Liver (tissue), 9 donors: Measurements from ENCODE around the gene FLAD1. TPM values are rescaled to one million over a fixed set of nuclear protein-coding genes. Genes with fewer than 3 reads are reported as not detected.

Experiments used
- DNase-seq: peaks from one replicate; pipeline ENCODE4 v3.0.0-alpha.2; 2017; ENCODE audit warnings: low spot score
- H3K27ac ChIP-seq, 2 donors: one replicate each; pipeline ENCODE4 v1.7.0; 2013; ENCODE audit warnings: inconsistent platforms in 2 of 2, low read length in 2 of 2, control low read depth in 1 of 2, low read depth in 1 of 2, mild to moderate bottlenecking in 1 of 2
- H3K27me3 ChIP-seq, 4 donors: one replicate each; pipeline versions ENCODE4 v1.6.1 to v1.7.0; 2013; ENCODE audit warnings: low read length in 3 of 4, inconsistent platforms in 1 of 4, mild to moderate bottlenecking in 1 of 4, moderate library complexity in 1 of 4; ENCODE audit not compliant: control insufficient read depth in 4 of 4, insufficient read depth in 4 of 4
- H3K36me3 ChIP-seq, 4 donors: one replicate each; pipeline versions ENCODE4 v1.6.1 to v1.7.0; 2013; ENCODE audit warnings: low read length in 3 of 4, mild to moderate bottlenecking in 3 of 4, low read depth in 1 of 4, moderate library complexity in 1 of 4; ENCODE audit not compliant: control insufficient read depth in 4 of 4, insufficient read depth in 3 of 4
- H3K4me1 ChIP-seq, 4 donors: one replicate each; pipeline versions ENCODE4 v1.6.1 to v1.7.0; 2013; ENCODE audit warnings: low read length in 3 of 4, mild to moderate bottlenecking in 3 of 4, moderate library complexity in 1 of 4; ENCODE audit not compliant: control insufficient read depth in 4 of 4, insufficient read depth in 4 of 4
- H3K4me3 ChIP-seq, 3 donors: one replicate each; pipeline versions ENCODE4 v1.6.1 to v1.7.0; 2013; ENCODE audit warnings: low read length in 3 of 3, control low read depth in 1 of 3, low read depth in 1 of 3, mild to moderate bottlenecking in 1 of 3
- H3K9ac ChIP-seq, 2 donors: one replicate each; pipeline ENCODE4 v1.7.0; 2013; ENCODE audit warnings: low read length in 2 of 2, mild to moderate bottlenecking in 2 of 2, moderate library complexity in 2 of 2, control low read depth in 1 of 2, low read depth in 1 of 2
- H3K9me3 ChIP-seq, 4 donors: one replicate each; pipeline versions ENCODE4 v1.6.1 to v1.7.0; 2013; ENCODE audit warnings: low read length in 3 of 4; ENCODE audit not compliant: control insufficient read depth in 4 of 4
- JUND ChIP-seq, 2 donors: IDR thresholded peaks; 2 replicates each; pipeline ENCODE4 v1.6.1; 2016; ENCODE audit warnings: antibody characterized with exemption in 2 of 2
- RXRA ChIP-seq, 2 donors: IDR thresholded peaks; 2 replicates each; pipeline ENCODE4 v1.6.1; 2017 to 2018; ENCODE audit warnings: antibody characterized with exemption in 2 of 2, mild to moderate bottlenecking in 1 of 2
- YY1 ChIP-seq: IDR thresholded peaks from 2 replicates; pipeline ENCODE4 v1.6.1; 2016; ENCODE audit warnings: antibody characterized with exemption, mild to moderate bottlenecking
- WGBS: extraction: QIAGEN DNeasy Blood & Tissue Kit; methylation state at CpG from one replicate; pipeline ENCODE4 v1.1.7; 2013; 5-methylcytosine and 5-hydroxymethylcytosine counted together
- polyA plus RNA-seq, 2 donors: library from polyadenylated mRNA; stranded (reverse) in 1 of 2; unstranded in 1 of 2; fragments of 200-250 nt in 1 of 2; fragments of >200 nt in 1 of 2; fragmentation: Nextera tagmentation in 1 of 2; extraction: Ambion mirVana in 1 of 2; gene quantifications; one replicate each; pipeline versions ENCODE4 v1.2.1 to v1.2.3, GENCODE V29; 2013 to 2015
- total RNA-seq, 2 donors: library from RNA; depleted of rRNA; stranded (reverse); fragments of >200 nt; gene quantifications; one replicate each; pipeline ENCODE4 v1.2.3, GENCODE V29; 2014
- TF ChIP-seq, protein P1 (sequence below): fragments of 150-350 bp; IDR thresholded peaks from 2 replicates; pipeline ENCODE4 v1.5.1; 2017; ENCODE audit warnings: improper control_type of control experiment, low read depth, low read length; ENCODE audit not compliant: missing input control
- TF ChIP-seq, protein P2 (sequence below): IDR thresholded peaks from 2 replicates; pipeline ENCODE4 v1.6.1; 2016; ENCODE audit warnings: antibody characterized with exemption, mild to moderate bottlenecking
- donor health status: healthy.
- donor health status: healthy.
- donor health status: healthy.
- donor health status: healthy.
- donor health status: healthy.

Gene FLAD1
- total and polyA plus RNA-seq, 4 donors, result 10.4 to 31.6 (median 22.5) TPM

DNA sequence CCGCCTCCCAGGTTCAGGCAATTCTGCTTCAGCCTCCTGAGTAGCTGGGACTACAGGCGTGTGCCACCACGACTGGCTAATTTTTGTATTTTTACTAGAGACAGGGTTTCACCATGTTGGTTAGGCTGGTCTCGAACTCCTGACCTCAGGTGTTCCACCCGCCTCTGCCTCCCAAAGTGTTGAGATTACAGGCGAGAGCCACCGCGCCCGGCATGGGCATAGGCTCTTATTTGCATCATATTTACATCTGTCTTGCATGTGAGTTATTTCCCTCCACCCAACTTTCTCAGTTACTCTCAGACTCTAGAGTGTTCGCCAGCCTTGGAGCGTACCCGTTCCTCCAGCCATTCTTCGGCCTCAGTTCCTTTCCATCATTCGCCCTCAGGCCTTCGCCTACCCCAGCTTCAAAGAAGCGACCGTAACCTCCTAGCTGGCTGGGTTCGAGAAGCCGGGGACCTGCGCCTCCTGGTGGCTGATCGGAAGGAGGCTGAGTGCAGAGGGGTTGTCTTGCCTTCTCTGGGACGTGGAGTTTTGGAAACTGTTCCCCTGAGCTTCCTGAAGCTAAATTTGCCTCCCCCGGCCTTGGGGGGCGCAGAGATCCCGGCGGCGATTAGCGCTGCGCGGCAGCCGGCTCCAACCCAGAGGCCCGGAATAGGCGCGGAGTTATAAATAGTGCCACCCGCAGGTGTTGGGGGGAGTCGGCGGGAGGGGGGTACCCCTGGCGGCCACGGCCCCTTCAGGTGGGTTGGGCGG, 15.8 kb downstream of the FLAD1 start (continued):
- TF ChIP-seq YY1, result no peak

DNA sequence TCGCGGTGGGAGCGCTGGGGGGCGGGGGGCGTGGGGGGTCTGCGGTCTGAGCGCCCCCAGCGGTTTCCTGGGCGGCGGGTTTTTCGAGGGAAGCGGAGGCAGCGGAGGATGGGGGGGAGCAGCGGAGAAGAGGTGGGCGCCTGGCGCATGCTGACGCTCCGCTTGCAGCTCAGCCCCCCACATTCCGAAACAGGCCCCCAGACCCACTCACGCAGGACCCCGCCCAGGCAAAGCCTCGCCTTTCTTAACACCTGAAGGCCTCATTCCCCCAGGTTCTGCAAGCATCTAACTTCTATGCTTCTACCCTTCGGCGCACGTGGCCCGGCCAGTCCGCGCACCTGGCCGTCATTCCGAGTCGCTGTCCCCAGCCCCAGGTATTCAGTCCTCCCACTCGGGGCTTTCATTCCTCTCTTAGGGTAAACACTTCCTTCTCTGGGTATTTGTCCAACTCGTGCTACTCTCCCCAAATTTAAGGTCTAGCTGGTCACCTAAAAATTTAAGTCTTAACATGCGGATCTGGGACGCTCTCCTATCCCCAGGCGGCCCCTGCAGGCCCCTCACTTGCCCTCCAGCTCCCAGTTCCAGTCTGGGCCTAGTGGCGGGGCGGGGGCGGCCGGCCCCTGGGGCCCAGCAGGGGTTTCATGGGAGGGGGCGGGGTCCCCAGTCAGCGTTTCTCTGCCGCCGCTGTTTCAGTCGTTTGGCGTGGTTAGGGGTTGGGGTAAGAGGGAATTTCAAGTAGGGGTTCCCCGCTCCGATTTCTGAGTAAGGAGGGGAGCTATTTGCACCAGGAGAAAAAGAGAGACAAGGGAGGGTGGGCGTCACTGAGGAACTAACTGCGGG, 16.6 kb downstream of the FLAD1 start:
- Histone ChIP-seq H3K4me3 (peak overlapping the region; percentile 59 to 73 (median 73)), H3K9me3 (no peaks in the 10 kb centered on the region), H3K27ac (peak overlapping the region; percentile 96 to 97), H3K36me3 (no peaks in the 10 kb centered on the region), H3K4me1 (peaks cover 4 to 36% (median 28%) of the 10 kb centered on the region in 4 donors), H3K9ac (peak overlapping the region in 1 of 2 donors; percentile 54), H3K27me3 (no peaks in the 10 kb centered on the region)
- TF ChIP-seq, protein P1, sequence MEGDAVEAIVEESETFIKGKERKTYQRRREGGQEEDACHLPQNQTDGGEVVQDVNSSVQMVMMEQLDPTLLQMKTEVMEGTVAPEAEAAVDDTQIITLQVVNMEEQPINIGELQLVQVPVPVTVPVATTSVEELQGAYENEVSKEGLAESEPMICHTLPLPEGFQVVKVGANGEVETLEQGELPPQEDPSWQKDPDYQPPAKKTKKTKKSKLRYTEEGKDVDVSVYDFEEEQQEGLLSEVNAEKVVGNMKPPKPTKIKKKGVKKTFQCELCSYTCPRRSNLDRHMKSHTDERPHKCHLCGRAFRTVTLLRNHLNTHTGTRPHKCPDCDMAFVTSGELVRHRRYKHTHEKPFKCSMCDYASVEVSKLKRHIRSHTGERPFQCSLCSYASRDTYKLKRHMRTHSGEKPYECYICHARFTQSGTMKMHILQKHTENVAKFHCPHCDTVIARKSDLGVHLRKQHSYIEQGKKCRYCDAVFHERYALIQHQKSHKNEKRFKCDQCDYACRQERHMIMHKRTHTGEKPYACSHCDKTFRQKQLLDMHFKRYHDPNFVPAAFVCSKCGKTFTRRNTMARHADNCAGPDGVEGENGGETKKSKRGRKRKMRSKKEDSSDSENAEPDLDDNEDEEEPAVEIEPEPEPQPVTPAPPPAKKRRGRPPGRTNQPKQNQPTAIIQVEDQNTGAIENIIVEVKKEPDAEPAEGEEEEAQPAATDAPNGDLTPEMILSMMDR, result peak; percentile 3
- TF ChIP-seq RXRA (IDR thresholded peaks at IDR 0.05), result no peak
- TF ChIP-seq, protein P2, sequence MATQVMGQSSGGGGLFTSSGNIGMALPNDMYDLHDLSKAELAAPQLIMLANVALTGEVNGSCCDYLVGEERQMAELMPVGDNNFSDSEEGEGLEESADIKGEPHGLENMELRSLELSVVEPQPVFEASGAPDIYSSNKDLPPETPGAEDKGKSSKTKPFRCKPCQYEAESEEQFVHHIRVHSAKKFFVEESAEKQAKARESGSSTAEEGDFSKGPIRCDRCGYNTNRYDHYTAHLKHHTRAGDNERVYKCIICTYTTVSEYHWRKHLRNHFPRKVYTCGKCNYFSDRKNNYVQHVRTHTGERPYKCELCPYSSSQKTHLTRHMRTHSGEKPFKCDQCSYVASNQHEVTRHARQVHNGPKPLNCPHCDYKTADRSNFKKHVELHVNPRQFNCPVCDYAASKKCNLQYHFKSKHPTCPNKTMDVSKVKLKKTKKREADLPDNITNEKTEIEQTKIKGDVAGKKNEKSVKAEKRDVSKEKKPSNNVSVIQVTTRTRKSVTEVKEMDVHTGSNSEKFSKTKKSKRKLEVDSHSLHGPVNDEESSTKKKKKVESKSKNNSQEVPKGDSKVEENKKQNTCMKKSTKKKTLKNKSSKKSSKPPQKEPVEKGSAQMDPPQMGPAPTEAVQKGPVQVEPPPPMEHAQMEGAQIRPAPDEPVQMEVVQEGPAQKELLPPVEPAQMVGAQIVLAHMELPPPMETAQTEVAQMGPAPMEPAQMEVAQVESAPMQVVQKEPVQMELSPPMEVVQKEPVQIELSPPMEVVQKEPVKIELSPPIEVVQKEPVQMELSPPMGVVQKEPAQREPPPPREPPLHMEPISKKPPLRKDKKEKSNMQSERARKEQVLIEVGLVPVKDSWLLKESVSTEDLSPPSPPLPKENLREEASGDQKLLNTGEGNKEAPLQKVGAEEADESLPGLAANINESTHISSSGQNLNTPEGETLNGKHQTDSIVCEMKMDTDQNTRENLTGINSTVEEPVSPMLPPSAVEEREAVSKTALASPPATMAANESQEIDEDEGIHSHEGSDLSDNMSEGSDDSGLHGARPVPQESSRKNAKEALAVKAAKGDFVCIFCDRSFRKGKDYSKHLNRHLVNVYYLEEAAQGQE, result peak; percentile 38
- 4% methylated on average over 50 of the region's 50 CpGs for WGBS
- DNase-seq, result no peak

DNA sequence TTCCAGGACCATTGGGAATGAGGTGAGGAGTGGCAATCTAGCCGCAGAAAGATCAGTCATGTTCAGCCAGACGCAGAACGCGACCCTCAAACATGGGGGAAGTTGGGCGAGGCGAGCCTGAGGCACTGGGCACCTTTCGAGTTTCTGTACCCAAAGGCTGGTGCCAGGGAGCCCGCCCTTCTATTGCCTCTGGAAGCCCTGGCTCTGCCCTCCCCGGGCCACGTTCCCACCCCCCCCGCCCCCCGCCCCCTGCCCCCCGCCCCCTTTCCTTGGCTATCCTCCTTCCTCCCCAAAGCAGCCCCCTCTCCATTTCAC, 17.2 kb downstream of the FLAD1 start:
- peak overlapping the region in 1 of 2 donors; percentile 54 for H3K9ac ChIP-seq
- peak overlapping the region; percentile 96 to 97 for H3K27ac ChIP-seq
- 0% methylated on average over 13 of the region's 13 CpGs for WGBS
- no peak for DNase-seq
- no peaks in the 10 kb centered on the region for H3K9me3 ChIP-seq
- H3K27me3 ChIP-seq, result no peaks in the 10 kb centered on the region
- H3K4me1 ChIP-seq, result peaks cover 7 to 41% (median 32%) of the 10 kb centered on the region in 4 donors
- no peaks in the 10 kb centered on the region for H3K36me3 ChIP-seq
- TF ChIP-seq, protein P1, result no peak
- no peak for TF ChIP-seq JUND (IDR thresholded peaks at IDR 0.05)
- TF ChIP-seq, protein P2, result no peak
- H3K4me3 ChIP-seq, result peak overlapping the region; percentile 59 to 73 (median 73)
